NCI-H82 treated with DMSO at 0.1 percent for 48 hours (cell line): ENCODE data around the gene CFAP251.
"Not testable (repeated sequence)": the region's sequence is repeated elsewhere in the genome, so short reads cannot be mapped to it uniquely, and the experiment has no call there.

ENCODE experiments used
- DNase-seq: peaks from one replicate; lab custom pipeline; 2025; ENCODE audit not compliant: unreplicated experiment; lab: John Stamatoyannopoulos, UW

Gene CFAP251

GRCh38 chr12:122023339-122024131 is 105.1 kb downstream of the CFAP251 start:
- peak; percentile 60 for DNase-seq

- no peak for DNase-seq
Observed at GRCh38 chr12:122024132-122024785, 105.9 kb downstream of the CFAP251 start.

- no peak for DNase-seq
Observed at GRCh38 chr12:122026706-122027333, 108.4 kb downstream of the CFAP251 start.

- DNase-seq: no peak
Observed at GRCh38 chr12:122028165-122028904, 109.9 kb downstream of the CFAP251 start.

GRCh38 chr12:122028905-122029560 is 110.6 kb downstream of the CFAP251 start:
- no peak for DNase-seq

- no peak for DNase-seq
Observed at GRCh38 chr12:122029620-122030423, 111.4 kb downstream of the CFAP251 start.

GRCh38 chr12:122030424-122031035 is 112.1 kb downstream of the CFAP251 start:
- DNase-seq: no peak

DNA sequence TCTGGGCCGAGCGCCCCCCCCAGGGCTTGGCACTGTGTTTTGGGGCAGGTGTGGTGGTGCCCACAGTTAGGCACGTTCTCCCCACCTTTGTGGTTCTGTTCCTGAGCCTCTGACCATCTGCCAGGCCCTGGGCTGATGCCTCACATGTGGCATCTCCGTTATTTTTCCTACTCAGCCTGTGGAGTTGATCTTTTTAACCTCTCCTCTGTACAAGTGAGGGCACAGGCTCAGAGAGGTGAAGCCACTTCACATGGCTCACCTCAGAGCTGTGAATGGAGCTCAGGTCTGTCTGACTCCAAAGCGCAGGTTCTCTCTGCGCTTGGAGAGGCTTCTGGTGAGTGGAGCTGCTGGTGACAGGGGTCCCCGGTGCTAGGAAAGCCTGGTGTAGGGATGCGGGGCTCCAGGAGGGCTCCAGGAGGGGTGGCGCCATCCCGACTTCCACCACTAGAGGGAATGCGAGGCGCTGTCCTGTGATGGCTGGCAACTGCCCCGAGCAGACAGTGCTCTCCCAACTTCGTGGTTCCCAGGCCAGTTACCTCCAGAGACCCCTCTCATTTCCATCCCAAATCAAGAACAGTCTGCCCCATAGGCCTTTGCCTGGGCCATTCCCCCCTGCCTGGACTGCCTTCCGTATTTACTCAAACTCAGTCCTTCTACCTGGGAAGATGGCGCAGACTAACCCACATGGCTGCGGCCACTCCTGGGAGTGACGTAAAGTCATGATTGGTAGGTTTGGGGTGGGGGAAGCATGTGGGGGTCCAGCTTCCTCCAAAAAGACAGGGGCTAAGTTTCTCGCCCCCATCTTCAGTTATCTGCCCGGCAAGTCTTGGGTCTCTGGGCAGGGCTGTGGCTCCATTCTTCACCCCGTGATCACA is 113.2 kb downstream of the CFAP251 start:
- DNase-seq: no peak

DNA sequence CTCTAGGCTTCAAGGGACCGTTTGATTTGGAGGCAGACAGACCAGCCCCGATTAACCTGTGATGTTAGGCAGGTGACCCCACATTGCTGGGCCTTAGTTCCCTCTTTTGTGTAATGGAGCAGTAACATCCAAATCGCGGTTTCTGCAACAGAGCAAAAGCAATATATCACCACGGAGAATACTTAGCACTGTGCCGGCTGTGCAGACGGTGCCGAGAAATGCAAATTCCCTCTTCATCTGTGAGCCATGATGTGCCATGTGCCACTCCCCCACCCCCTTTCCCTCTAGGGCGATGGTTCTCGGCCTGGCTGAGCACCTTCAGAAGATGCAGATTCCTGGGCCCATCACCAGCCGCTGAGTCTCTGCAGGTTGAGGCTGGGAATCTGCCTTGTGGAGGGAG is 114.2 kb downstream of the CFAP251 start:
- DNase-seq: no peak

GRCh38 chr12:122035292-122035691 is 116.9 kb downstream of the CFAP251 start:
- DNase-seq: no peak

- no peak for DNase-seq
Observed at GRCh38 chr12:122036153-122036552, 117.8 kb downstream of the CFAP251 start.

DNA sequence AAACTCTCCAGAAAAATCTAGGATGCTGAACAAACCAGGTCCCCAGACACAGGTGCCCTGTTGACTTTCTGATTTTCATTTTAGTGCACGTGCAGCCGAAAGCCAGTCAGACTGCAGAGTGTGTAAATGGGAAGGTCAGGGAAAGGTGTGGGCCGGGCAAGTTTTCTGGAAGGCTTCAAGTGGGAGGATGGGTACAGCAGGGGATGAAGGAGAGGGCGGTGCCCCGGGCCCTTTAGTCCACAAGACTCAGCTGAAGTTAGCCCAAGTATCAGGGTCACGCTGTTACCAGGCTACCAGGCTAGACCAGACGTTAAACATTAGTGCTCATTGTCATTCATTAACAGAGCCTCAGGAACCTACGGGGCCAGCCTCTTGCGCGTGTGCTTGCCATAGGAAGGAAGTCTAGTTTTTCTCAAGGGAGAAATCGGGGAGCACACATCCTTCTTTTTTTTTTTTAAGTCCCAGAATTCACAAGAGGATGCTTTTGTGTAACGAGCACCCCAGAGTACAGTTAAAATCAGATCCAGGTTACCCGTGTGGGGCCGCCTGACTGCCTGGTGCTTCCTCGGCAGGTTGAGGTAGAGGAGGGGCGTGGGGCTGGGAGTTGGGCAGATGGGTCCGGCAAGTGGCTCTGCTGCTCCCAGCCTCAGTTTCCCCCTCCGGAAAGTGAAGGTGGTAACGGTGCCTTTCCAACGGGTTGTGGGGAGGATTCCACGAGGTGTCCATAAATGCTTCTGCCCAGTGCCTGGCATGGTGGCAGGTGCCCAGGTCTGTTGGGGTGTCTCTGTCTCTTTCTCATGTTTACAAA is 122.4 kb downstream of the CFAP251 start:
- no peak for DNase-seq

DNA sequence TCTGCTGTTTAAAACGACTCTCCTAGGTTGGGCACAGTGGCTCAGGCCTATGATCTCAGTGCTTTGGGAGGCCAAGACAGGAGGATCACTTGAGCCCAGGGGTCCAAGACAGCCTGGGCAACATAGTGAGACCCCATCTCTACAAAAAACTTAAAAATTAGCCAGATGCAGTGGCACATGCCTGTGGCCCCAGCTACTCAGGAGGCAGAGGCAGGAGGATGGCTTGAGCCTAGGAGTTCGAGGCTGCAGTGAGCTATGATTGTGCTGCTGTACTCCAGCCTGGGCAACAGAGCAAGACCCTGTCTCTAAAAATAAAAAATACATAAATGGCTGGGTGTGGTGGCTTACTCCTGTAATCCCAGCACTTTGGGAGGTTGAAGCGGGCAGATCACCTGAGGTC is 123.1 kb downstream of the CFAP251 start:
- DNase-seq: not testable (repeated sequence)

DNA sequence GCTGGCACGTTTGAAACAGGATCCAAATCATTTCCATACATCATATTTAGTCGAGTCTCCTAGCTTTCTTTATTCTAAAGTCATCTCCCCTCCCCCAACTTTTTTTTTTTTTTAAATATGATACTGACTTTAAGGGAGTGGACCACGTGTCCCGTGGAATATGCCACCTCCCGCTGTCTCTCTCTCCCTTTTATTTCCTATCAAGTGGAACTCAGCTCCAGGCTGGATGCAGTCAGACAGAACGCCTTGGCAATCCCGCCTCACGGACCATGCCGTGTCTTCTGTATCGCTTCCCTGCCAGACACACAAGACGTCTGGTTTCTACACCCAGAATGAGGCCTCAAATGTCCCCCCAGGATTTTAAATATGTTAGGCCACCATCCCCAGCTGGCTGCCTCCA is 124.5 kb downstream of the CFAP251 start:
- no peak for DNase-seq

DNA sequence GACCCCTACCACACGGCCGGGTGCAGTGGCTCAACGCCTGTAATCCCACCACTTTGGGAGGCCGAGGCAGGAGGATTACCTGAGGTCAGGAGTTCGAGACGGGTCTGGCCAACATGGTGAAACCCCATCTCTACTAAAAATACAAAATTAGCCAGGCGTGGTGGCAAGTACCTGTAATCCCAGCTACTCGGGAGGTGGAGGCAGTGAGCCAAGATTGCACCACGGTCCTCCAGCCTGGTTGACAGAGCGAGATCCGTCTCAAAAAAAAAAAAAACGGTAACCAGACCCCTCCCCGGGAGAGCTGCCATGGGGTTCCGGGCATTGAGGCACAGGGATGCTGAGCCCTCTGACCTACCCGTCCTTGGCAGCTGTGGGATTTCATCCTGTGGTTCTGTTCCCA is 125.1 kb downstream of the CFAP251 start:
- DNase-seq: no peak

DNA sequence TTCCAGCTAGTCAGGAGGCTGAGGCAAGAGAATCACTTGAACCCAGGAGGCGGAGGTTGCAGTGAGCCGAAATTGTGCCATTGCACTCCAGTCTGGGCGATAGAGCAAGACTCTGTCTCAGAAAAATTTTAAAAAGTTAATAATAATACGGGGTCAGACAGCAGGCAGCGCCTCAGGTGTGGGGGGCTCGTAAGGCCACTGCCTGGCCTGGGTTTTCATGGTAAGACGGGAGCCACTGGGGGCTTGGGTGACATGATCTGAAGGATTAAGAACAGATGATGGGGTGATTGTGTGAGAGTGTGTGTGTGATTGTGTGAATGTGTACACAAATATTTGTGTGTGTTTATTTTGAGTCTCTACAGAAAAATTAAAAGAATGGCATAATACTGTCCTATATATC is 126.9 kb downstream of the CFAP251 start:
- DNase-seq: no peak

DNA sequence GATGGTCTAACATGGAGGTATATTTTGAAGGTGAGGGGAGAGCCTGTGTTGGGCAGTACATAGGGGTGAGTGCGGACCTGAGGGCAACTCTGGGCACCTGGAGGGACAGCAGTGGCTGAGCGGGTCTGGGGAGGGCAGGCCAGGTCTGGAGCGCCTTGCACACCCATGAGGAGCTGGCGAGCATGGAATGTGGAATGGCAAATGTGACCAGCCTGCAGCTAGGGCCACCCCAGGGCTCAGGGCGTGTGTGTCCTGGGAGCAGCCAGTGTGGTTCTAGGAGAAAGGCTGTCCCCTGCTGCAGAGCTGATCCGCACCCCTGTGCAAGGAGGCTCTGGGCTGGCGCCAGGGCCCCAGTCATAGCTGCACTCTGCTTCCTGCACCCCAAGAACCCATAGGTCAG is 127.8 kb downstream of the CFAP251 start:
- DNase-seq: no peak

DNA sequence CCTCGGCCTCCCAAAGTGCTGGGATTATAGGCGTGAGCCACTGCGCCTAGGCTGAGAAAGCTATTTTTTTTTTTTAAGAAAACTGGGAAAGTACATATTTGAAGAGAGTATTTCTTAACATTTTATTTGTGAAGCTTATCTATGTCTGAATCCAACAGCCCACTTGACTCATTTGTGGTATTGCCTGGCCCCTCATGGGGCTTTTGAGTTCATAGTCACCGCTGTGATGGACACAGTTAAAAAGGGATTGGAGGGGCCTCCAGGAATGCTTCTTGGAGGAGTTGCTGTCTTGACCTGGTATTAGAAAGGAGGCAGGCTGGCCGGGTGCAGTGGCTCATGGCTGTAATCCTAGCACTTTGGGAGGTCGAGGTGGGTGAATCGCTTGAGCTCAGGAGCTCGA is 129.8 kb downstream of the CFAP251 start:
- no peak for DNase-seq
